DMS53 treated with DMSO at 0.1 percent for 48 hours (cell line): ENCODE results near the gene USH2A.
"Not testable (repeated sequence)": the region's sequence is repeated elsewhere in the genome, so short reads cannot be mapped to it uniquely, and the experiment has no call there.

Experiments used
- DNase-seq: peaks from one replicate; lab custom pipeline; 2025; ENCODE audit not compliant: unreplicated experiment; lab: John Stamatoyannopoulos, UW

The USH2A gene

GRCh38 chr1:216389774-216390173 is 33.5 kb downstream of the USH2A start:
- no peak for DNase-seq

GRCh38 chr1:216388558-216388957 is 34.7 kb downstream of the USH2A start:
- no peak for DNase-seq

GRCh38 chr1:216387782-216388181 is 35.5 kb downstream of the USH2A start:
- no peak for DNase-seq

- DNase-seq, result no peak
Observed at GRCh38 chr1:216379441-216379840, 43.8 kb downstream of the USH2A start.

GRCh38 chr1:216368249-216368648 is 55.0 kb downstream of the USH2A start:
- no peak for DNase-seq

GRCh38 chr1:216366979-216367378 is 56.3 kb downstream of the USH2A start:
- no peak for DNase-seq

GRCh38 chr1:216356945-216357344 is 66.3 kb downstream of the USH2A start:
- no peak for DNase-seq

GRCh38 chr1:216350186-216350585 is 73.1 kb downstream of the USH2A start:
- DNase-seq, result no peak

GRCh38 chr1:216346526-216346925 is 76.7 kb downstream of the USH2A start:
- no peak for DNase-seq

- DNase-seq, result not testable (repeated sequence)
Observed at GRCh38 chr1:216340542-216340941, 82.7 kb downstream of the USH2A start.

GRCh38 chr1:216332462-216332861 is 90.8 kb downstream of the USH2A start:
- no peak for DNase-seq

- no peak for DNase-seq
Observed at GRCh38 chr1:216332003-216332402, 91.2 kb downstream of the USH2A start.

- DNase-seq, result no peak
Observed at GRCh38 chr1:216331211-216331610, 92.0 kb downstream of the USH2A start.

- no peak for DNase-seq
Observed at GRCh38 chr1:216330262-216330661, 93.0 kb downstream of the USH2A start.

GRCh38 chr1:216325946-216326345 is 97.3 kb downstream of the USH2A start:
- peak; percentile 44 for DNase-seq

- no peak for DNase-seq
Observed at GRCh38 chr1:216325336-216325735, 97.9 kb downstream of the USH2A start.

GRCh38 chr1:216323344-216323743 is 99.9 kb downstream of the USH2A start:
- DNase-seq, result no peak

GRCh38 chr1:216314379-216315095 is 108.7 kb downstream of the USH2A start:
- no peak for DNase-seq

GRCh38 chr1:216310776-216311175 is 112.5 kb downstream of the USH2A start:
- peak; percentile 77 for DNase-seq

- DNase-seq, result no peak
Observed at GRCh38 chr1:216306830-216307229, 116.4 kb downstream of the USH2A start.

- no peak for DNase-seq
Observed at GRCh38 chr1:216303690-216304089, 119.6 kb downstream of the USH2A start.

- DNase-seq, result no peak
Observed at GRCh38 chr1:216293683-216294082, 129.6 kb downstream of the USH2A start.

- DNase-seq, result no peak
Observed at GRCh38 chr1:216290074-216290473, 133.2 kb downstream of the USH2A start.
